ENCODE results near the gene FAM221B. TPM values are rescaled to one million over a fixed set of nuclear protein-coding genes. Genes with fewer than 3 reads are reported as not detected.

Gene FAM221B
- total and polyA plus RNA-seq, 9 donors: 0.08 to 0.26 (median 0.20) TPM; not detected in 1

DNA sequence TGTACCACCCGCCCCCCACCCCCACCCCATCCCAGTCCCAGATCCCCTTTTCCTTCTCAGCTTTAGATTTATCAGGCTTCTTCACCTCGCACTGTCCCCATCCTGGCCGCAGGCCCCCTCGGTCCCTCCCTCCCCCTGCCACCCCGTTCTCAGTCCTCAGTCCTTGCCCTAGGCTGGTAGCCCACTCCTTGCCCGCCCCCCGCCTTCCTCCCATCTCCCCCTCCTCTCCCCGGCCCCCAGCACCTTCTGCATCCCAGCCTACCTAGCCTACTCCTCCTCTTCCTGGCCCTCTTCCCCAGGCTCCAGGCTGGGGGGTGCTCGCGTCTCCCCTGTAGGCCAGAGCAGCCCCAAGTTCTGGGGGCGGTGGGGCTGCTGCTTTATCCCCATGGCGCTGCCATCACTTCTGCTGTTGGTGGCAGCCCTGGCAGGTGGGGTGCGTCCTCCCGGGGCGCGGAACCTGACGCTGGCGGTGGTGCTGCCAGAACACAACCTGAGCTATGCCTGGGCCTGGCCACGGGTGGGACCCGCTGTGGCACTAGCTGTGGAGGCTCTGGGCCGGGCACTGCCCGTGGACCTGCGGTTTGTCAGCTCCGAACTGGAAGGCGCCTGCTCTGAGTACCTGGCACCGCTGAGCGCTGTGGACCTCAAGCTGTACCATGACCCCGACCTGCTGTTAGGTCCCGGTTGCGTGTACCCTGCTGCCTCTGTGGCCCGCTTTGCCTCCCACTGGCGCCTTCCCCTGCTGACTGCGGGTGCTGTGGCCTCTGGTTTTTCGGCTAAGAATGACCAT is 36.3 kb downstream of the FAM221B start:
- Histone ChIP-seq H3K4me1 (ENCODE audit: control insufficient read depth, insufficient read depth, low read length) (peaks cover 31% of the 10 kb centered on the region), H3K27me3 (ENCODE audit: control insufficient read depth, insufficient read depth, low read length) (peaks cover 7% of the 10 kb centered on the region), H3K27ac (ENCODE audit: low read length) (no peak overlapping the region), H3K36me3 (ENCODE audit: control insufficient read depth, insufficient read depth, low read length) (no peaks in the 10 kb centered on the region), H3K9me3 (replicated peaks; ENCODE audit: control insufficient read depth, low read depth, low read length) (no peaks in the 10 kb centered on the region), H3K4me3 (ENCODE audit: low read length) (peak overlapping the region; percentile 69)
- WGBS (ENCODE audit: insufficient coverage): 74% methylated on average over 25 of the region's 34 CpGs
- DNase-seq: no peak

DNA sequence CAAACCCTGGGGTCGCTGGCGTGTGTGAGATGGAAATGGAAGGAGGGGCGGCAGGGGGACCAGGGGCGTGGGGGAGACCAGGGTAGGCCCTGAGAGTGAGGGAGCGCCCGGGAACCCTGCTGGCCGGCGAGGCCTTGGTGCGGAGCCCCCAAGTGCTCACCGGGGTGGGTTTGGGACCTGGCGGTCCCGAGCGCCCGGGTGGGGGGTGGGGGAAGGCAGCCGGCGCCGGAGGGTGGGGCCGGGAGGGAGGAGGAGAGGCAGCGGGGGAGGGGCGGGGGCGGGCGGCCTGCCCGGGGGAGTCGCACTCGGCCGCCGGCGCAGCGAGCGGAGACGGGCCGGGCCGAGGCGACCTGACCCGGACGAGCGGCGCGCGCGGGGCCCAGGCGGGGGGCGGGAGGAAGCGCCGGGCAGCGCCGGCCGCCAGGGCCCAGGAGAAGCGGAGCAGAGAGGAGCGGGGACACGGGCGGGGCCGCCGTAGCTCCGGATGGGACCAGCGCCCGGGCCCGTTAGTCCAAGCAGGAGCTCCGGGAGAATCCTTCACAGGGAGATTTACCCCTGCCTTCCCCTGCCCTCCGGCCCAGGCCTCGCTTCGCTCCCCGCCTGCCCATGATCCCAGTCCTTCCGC is 37.1 kb downstream of the FAM221B start, which contains the start of gene NPR2:
Gene NPR2 (plus strand): TSS at position 295 of the 625 bp plus-strand sequence. CDS start 818 bp downstream, outside the sequence.
- WGBS (ENCODE audit: insufficient coverage): under 1% methylated on average over 43 of the region's 64 CpGs
- Histone ChIP-seq H3K9me3 (replicated peaks; ENCODE audit: control insufficient read depth, low read depth, low read length) (no peaks in the 10 kb centered on the region), H3K27me3 (ENCODE audit: control insufficient read depth, insufficient read depth, low read length) (peaks cover 7% of the 10 kb centered on the region), H3K27ac (ENCODE audit: low read length) (peak within 1 kb of the TSS; percentile 62), H3K36me3 (ENCODE audit: control insufficient read depth, insufficient read depth, low read length) (no peaks in the 10 kb centered on the region), H3K4me3 (ENCODE audit: low read length) (peak within 1 kb of the TSS; percentile 69), H3K4me1 (ENCODE audit: control insufficient read depth, insufficient read depth, low read length) (peaks cover 31% of the 10 kb centered on the region)
- peak; percentile 71 for DNase-seq

DNA sequence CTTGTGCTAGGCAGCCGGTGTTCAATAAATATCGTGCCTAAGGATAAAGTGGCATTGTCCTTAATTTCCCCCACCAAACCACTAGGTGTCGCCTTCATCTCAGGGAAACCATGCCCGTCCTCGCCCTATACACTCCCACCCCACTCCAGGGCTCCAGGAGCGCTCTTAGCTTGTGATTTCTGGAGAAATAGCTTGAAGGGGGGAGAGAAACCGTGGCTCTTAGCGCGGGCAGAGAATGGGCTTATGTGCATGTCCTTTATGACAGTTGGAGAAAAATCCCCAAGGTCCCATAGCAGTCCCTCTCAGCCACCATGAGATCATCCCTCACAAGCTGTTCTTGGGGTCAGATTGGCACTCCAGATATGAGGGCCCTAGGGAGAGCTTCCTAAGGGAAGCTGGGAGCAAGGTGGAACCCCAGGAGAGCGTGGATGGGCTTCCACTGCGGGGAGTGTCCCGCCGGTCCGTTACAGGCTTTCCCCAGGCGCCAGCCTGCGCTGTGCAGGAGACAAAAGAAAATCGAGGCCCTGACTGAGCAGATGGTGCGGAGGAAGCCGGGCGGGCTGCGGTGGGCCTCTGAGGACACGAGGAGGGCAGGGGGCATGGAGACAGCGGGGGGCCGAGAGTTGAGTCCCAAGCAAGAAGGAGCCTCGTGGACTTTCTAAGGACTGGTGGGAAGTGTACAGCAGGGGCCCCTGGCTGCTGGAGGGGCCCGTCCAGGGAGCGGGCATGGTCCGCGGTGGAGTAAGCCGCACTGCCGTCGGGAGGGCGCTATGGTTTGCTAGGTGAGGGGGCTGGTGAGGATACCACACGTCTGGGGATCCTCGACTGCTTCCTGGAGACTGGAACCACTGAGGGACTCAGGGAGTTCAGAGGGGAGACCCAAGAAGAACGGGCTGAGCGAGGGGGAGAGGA is 37.9 kb downstream of the FAM221B start:
- Histone ChIP-seq H3K4me3 (ENCODE audit: low read length) (peak overlapping the region; percentile 28), H3K27ac (ENCODE audit: low read length) (peak overlapping the region; percentile 45), H3K4me1 (ENCODE audit: control insufficient read depth, insufficient read depth, low read length) (peaks cover 31% of the 10 kb centered on the region), H3K36me3 (ENCODE audit: control insufficient read depth, insufficient read depth, low read length) (no peaks in the 10 kb centered on the region), H3K9me3 (replicated peaks; ENCODE audit: control insufficient read depth, low read depth, low read length) (no peaks in the 10 kb centered on the region), H3K27me3 (ENCODE audit: control insufficient read depth, insufficient read depth, low read length) (peaks cover 7% of the 10 kb centered on the region)
- peak; percentile 93 for DNase-seq
- 22% methylated on average over 30 of the region's 37 CpGs for WGBS (ENCODE audit: insufficient coverage)

DNA sequence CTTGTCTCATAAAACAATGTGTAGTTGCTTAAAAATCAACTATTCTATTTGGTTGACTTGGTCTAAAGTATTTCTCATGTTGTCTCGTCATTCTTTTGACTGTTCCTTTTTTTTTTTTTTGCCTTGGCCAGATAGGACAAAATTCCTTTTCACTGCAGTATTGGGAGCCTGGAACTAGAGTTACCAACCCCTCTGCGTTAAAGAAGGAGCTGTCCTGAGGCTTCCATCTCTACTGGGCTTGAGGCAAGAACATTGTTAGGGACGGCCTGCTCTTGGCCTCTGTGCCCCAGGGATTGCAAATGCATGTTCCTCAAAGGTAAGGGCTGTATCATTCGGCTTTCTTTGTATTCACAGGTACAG is 38.5 kb downstream of the FAM221B start:
- H3K4me3 ChIP-seq (ENCODE audit: low read length): no peak overlapping the region
- H3K27ac ChIP-seq (ENCODE audit: low read length): no peak overlapping the region
- H3K36me3 ChIP-seq (ENCODE audit: control insufficient read depth, insufficient read depth, low read length): no peaks in the 10 kb centered on the region
- WGBS (ENCODE audit: insufficient coverage): 38% methylated on average over 3 of the region's 4 CpGs
- H3K4me1 ChIP-seq (ENCODE audit: control insufficient read depth, insufficient read depth, low read length): peaks cover 31% of the 10 kb centered on the region
- no peak for DNase-seq
- H3K27me3 ChIP-seq (ENCODE audit: control insufficient read depth, insufficient read depth, low read length): peaks cover 7% of the 10 kb centered on the region
- H3K9me3 ChIP-seq (replicated peaks; ENCODE audit: control insufficient read depth, low read depth, low read length): no peaks in the 10 kb centered on the region

DNA sequence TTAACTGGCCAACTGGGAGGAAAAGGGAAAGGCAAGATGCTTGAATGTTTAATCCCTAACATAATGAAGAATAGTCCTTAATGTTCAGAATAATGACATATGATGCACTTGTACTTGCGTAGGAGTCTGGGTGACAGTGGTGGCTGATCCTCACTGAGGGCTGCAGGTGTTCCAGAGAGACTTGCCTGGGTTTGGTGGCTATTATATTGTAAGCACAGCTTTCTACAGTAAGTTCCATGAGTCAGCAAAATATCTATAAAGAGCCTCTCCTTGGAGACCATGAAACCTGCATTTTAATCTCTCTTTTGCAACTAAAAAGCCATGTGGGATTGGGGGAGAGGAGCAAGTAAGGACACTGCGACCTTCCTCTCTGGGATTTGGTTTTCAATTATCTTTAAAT is 39.0 kb downstream of the FAM221B start:
- Histone ChIP-seq H3K4me1 (ENCODE audit: control insufficient read depth, insufficient read depth, low read length) (peaks cover 31% of the 10 kb centered on the region), H3K27ac (ENCODE audit: low read length) (no peak overlapping the region), H3K4me3 (ENCODE audit: low read length) (no peak overlapping the region), H3K9me3 (replicated peaks; ENCODE audit: control insufficient read depth, low read depth, low read length) (no peaks in the 10 kb centered on the region), H3K27me3 (ENCODE audit: control insufficient read depth, insufficient read depth, low read length) (peaks cover 7% of the 10 kb centered on the region), H3K36me3 (ENCODE audit: control insufficient read depth, insufficient read depth, low read length) (no peaks in the 10 kb centered on the region)
- WGBS (ENCODE audit: insufficient coverage): no CpG with 5 or more reads among the region's 2 CpGs
- DNase-seq: no peak

DNA sequence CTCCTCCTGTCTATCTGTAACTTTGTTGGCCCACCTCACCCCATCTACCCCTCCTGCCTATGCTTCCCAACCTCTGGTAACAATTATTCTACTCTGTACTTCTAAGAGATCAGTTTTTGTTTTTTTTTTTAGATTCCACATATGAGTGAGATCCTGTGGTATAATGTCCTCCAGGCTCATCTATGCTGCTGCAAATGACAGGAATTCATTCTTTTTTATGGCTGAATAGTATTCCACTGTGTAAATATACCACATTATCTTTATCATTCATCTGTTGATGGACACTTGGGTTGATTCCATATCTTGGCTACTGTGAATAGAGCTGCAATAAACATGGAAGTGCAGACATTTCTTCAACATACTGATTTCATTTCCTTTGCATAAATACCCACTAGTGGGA is 45.1 kb downstream of the FAM221B start:
- H3K4me1 ChIP-seq (ENCODE audit: control insufficient read depth, insufficient read depth, low read length): no peaks in the 10 kb centered on the region
- H3K4me3 ChIP-seq (ENCODE audit: low read length): no peak overlapping the region
- H3K36me3 ChIP-seq (ENCODE audit: control insufficient read depth, insufficient read depth, low read length): no peaks in the 10 kb centered on the region
- H3K27me3 ChIP-seq (ENCODE audit: control insufficient read depth, insufficient read depth, low read length): no peaks in the 10 kb centered on the region
- H3K9me3 ChIP-seq (replicated peaks; ENCODE audit: control insufficient read depth, low read depth, low read length): no peaks in the 10 kb centered on the region
- H3K27ac ChIP-seq (ENCODE audit: low read length): no peak overlapping the region
- no peak for DNase-seq

DNA sequence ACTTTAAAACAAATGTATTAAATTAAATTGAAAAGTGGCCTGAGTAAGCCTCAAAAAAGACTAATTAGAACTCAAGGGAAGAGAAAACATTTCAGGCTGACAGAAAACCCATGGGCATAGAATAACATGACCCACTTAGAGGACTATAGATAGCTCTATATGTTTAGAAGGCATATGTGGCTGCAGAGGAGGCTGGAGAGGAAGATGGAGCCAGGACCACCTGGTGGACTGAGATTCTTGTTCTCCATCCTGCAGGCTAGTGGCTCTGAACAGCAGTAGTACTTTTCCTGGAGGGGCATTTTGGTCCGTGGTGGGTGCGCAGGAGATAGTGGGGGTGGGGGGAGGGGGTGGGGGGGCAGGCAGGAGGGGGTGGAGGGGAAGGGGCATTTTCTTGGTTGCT is 47.5 kb downstream of the FAM221B start:
- no peak for DNase-seq
- H3K4me3 ChIP-seq (ENCODE audit: low read length): no peak overlapping the region
- no peak overlapping the region for H3K27ac ChIP-seq (ENCODE audit: low read length)
- no peaks in the 10 kb centered on the region for H3K9me3 ChIP-seq (replicated peaks; ENCODE audit: control insufficient read depth, low read depth, low read length)
- no peaks in the 10 kb centered on the region for H3K4me1 ChIP-seq (ENCODE audit: control insufficient read depth, insufficient read depth, low read length)
- no peaks in the 10 kb centered on the region for H3K27me3 ChIP-seq (ENCODE audit: control insufficient read depth, insufficient read depth, low read length)
- no CpG with 5 or more reads among the region's 2 CpGs for WGBS (ENCODE audit: insufficient coverage)
- no peaks in the 10 kb centered on the region for H3K36me3 ChIP-seq (ENCODE audit: control insufficient read depth, insufficient read depth, low read length)

DNA sequence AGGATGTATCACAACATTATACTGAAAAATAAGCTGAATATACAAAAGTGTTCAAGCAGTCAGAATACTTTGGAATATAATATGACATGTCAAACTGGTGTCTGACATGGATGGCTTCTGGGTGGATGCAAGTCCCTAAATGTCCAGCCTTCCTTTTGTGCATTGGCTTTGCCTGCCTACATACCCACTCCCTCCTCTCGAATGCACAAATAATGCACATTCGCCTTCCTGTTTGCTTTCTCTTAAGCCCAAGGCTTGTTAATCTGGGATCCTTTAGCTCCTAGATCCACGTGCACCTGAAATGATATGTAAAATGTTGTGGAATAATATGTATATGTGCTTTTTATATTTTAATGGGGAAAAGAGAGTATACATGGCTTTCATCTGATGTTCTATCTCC is 50.0 kb downstream of the FAM221B start:
- WGBS (ENCODE audit: insufficient coverage): no CpG with 5 or more reads among the region's 3 CpGs

DNA sequence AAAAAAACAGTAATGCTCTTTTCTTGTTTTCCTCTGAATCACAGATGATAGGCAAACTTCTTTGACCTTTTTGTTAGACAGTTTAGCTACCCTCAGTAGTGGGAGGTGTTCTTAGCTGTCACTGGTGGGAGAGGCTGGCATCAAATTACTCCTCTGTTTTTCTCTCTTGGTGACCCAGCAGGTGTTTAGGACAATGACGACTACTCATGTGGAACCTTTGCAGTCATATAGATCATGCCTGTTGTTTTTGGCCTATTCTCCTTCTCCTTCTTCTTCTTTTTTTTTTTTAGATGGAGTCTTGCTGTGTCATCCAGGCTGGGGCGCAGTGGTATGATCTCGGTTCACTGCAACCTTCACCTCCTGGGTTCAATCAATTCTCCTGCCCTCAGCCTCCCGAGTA is 52.5 kb downstream of the FAM221B start:
- Histone ChIP-seq H3K27ac (ENCODE audit: low read length) (no peak overlapping the region), H3K4me3 (ENCODE audit: low read length) (no peak overlapping the region), H3K36me3 (ENCODE audit: control insufficient read depth, insufficient read depth, low read length) (no peaks in the 10 kb centered on the region), H3K27me3 (ENCODE audit: control insufficient read depth, insufficient read depth, low read length) (no peaks in the 10 kb centered on the region), H3K4me1 (ENCODE audit: control insufficient read depth, insufficient read depth, low read length) (peaks cover 5% of the 10 kb centered on the region), H3K9me3 (replicated peaks; ENCODE audit: control insufficient read depth, low read depth, low read length) (no peaks in the 10 kb centered on the region)
- DNase-seq: no peak
- WGBS (ENCODE audit: insufficient coverage): no CpG with 5 or more reads among the region's 4 CpGs

More for the DNA sequence above, 50.0 kb downstream of the FAM221B start:
- no peaks in the 10 kb centered on the region for H3K36me3 ChIP-seq (ENCODE audit: control insufficient read depth, insufficient read depth, low read length)
- no peak for DNase-seq
- H3K27ac ChIP-seq (ENCODE audit: low read length): no peak overlapping the region
- H3K27me3 ChIP-seq (ENCODE audit: control insufficient read depth, insufficient read depth, low read length): no peaks in the 10 kb centered on the region
- no peak overlapping the region for H3K4me3 ChIP-seq (ENCODE audit: low read length)
- no peaks in the 10 kb centered on the region for H3K9me3 ChIP-seq (replicated peaks; ENCODE audit: control insufficient read depth, low read depth, low read length)
- H3K4me1 ChIP-seq (ENCODE audit: control insufficient read depth, insufficient read depth, low read length): peaks cover 4% of the 10 kb centered on the region

Measured in muscle of leg (tissue), 11 donors.